Stimulated activated CD4-positive, alpha-beta T cell treated with anti-CD3 and anti-CD28 coated beads, Interleukin-1b, Interleukin-23, amount 100 ng/mL, for 24 hours (primary cell): ENCODE results near the gene USP25.

Source experiments
- DNase-seq, 4 experiments: peaks; one replicate each; pipeline ENCODE4 v3.0.0-alpha.2; 2020; ENCODE audit warnings: low read depth in 4 of 4, low spot score in 1 of 4

Gene USP25

GRCh38 chr21:15763359-15763758, 33.6 kb downstream of the USP25 start:
- no peak for DNase-seq

- no peak for DNase-seq
Observed at GRCh38 chr21:15764878-15765277, 35.1 kb downstream of the USP25 start.

- DNase-seq = no peak
Observed at GRCh38 chr21:15766952-15767603, 37.3 kb downstream of the USP25 start.

GRCh38 chr21:15768045-15768601, 38.3 kb downstream of the USP25 start:
- DNase-seq = no peak

GRCh38 chr21:15768853-15769252, 39.1 kb downstream of the USP25 start:
- DNase-seq = no peak

GRCh38 chr21:15771311-15771710, 41.5 kb downstream of the USP25 start:
- no peak for DNase-seq

- no peak for DNase-seq
Observed at GRCh38 chr21:15772654-15773053, 42.9 kb downstream of the USP25 start.

GRCh38 chr21:15774590-15774989, 44.8 kb downstream of the USP25 start:
- DNase-seq = no peak

- DNase-seq = no peak
Observed at GRCh38 chr21:15775291-15775690, 45.5 kb downstream of the USP25 start.

- DNase-seq = no peak
Observed at GRCh38 chr21:15775981-15776380, 46.2 kb downstream of the USP25 start.

GRCh38 chr21:15776818-15777217, 47.0 kb downstream of the USP25 start:
- no peak for DNase-seq

- no peak for DNase-seq
Observed at GRCh38 chr21:15781986-15782385, 52.2 kb downstream of the USP25 start.

- DNase-seq = no peak
Observed at GRCh38 chr21:15788847-15789523, 59.2 kb downstream of the USP25 start.

- no peak for DNase-seq
Observed at GRCh38 chr21:15793109-15793508, 63.3 kb downstream of the USP25 start.

GRCh38 chr21:15793550-15794235, 63.9 kb downstream of the USP25 start:
- no peak for DNase-seq

GRCh38 chr21:15794277-15794912, 64.6 kb downstream of the USP25 start:
- DNase-seq = no peak

GRCh38 chr21:15795533-15795932, 65.8 kb downstream of the USP25 start:
- DNase-seq = no peak

GRCh38 chr21:15797577-15798363, 68.0 kb downstream of the USP25 start:
- DNase-seq = no peak

GRCh38 chr21:15801352-15801863, 71.6 kb downstream of the USP25 start:
- DNase-seq = no peak

- no peak for DNase-seq
Observed at GRCh38 chr21:15804247-15805005, 74.6 kb downstream of the USP25 start.
